KMS-11 (cell line): ENCODE data around the gene DGUOK.

Experiments
- H2AFZ ChIP-seq: fragments of 200-600 bp; sonication (generic); 2 replicates; pipeline ENCODE4 v1.6.1; 2016; ENCODE audit warnings: antibody characterized with exemption, mixed run types, low read depth
- H3K27ac ChIP-seq: fragments of 200-600 bp; sonication (generic); 2 replicates; pipeline ENCODE4 v1.6.1; 2016; ENCODE audit warnings: mild to moderate bottlenecking, mixed run types
- H3K27me3 ChIP-seq: fragments of 200-600 bp; sonication (generic); 2 replicates; pipeline ENCODE4 v1.6.1; 2017; ENCODE audit warnings: mild to moderate bottlenecking, low read depth, mixed run types, moderate library complexity; ENCODE audit not compliant: insufficient read depth
- H3K36me3 ChIP-seq: fragments of 200-600 bp; sonication (generic); 2 replicates; pipeline ENCODE4 v1.6.1; 2017; ENCODE audit warnings: mild to moderate bottlenecking, mixed run types; ENCODE audit not compliant: insufficient read depth
- H3K4me1 ChIP-seq: fragments of 200-600 bp; sonication (generic); 2 replicates; pipeline ENCODE4 v1.6.1; 2016; ENCODE audit warnings: mild to moderate bottlenecking, low read depth, mixed run types; ENCODE audit not compliant: poor library complexity, severe bottlenecking
- H3K4me2 ChIP-seq: fragments of 200-600 bp; sonication (generic); 2 replicates; pipeline ENCODE4 v1.7.0; 2016; ENCODE audit warnings: mild to moderate bottlenecking, mixed run types
- H3K4me3 ChIP-seq: fragments of 200-600 bp; sonication (generic); IDR thresholded peaks from 2 replicates; pipeline ENCODE4 v1.6.1; 2017; ENCODE audit warnings: low read depth, low read length, mixed read lengths; ENCODE audit not compliant: insufficient read depth
- H3K79me2 ChIP-seq: fragments of 200-600 bp; sonication (generic); 2 replicates; pipeline ENCODE4 v1.6.1; 2016; ENCODE audit warnings: low read depth, mixed run types; ENCODE audit not compliant: insufficient read depth
- H3K9ac ChIP-seq: fragments of 200-600 bp; sonication (generic); 2 replicates; pipeline ENCODE4 v1.6.1; 2016; ENCODE audit warnings: mild to moderate bottlenecking, mixed run types
- H4K20me1 ChIP-seq: fragments of 200-600 bp; sonication (generic); 2 replicates; pipeline ENCODE4 v1.6.1; 2016; ENCODE audit warnings: mild to moderate bottlenecking, mixed run types; ENCODE audit not compliant: insufficient read depth
- CTCF ChIP-seq: fragments of 200-600 bp; sonication (generic); conservative IDR thresholded peaks from 2 replicates; pipeline ENCODE4 v1.6.1; 2017; ENCODE audit warnings: low read depth, mild to moderate bottlenecking, antibody characterized with exemption, low read length, moderate library complexity, mixed read lengths

DGUOK gene

GRCh38 chr2:73961823-73962615, 35.3 kb downstream of the DGUOK start:
- Histone ChIP-seq H3K27me3 (no peaks in the 10 kb centered on the region), H3K4me2 (no peak overlapping the region), H3K9ac (no peak overlapping the region), H3K4me3 (no peak overlapping the region), H3K4me1 (no peaks in the 10 kb centered on the region), H2AFZ (no peak overlapping the region), H3K36me3 (no peaks in the 10 kb centered on the region; the same call in 1 of the 2 replicates), H3K79me2 (no peaks in the 10 kb centered on the region), H4K20me1 (no peaks in the 10 kb centered on the region), H3K27ac (no peak overlapping the region)
- TF ChIP-seq CTCF: no peak

GRCh38 chr2:73962798-73963197, 36.1 kb downstream of the DGUOK start:
- H3K4me3 ChIP-seq: no peak overlapping the region
- H3K27ac ChIP-seq: no peak overlapping the region
- no peak overlapping the region for H3K4me2 ChIP-seq
- no peaks in the 10 kb centered on the region for H3K79me2 ChIP-seq
- TF ChIP-seq CTCF: no peak
- no peaks in the 10 kb centered on the region for H4K20me1 ChIP-seq
- H3K4me1 ChIP-seq: peaks cover 7% of the 10 kb centered on the region
- no peak overlapping the region for H3K9ac ChIP-seq
- H3K27me3 ChIP-seq: no peaks in the 10 kb centered on the region
- H2AFZ ChIP-seq: no peak overlapping the region
- H3K36me3 ChIP-seq: no peaks in the 10 kb centered on the region; the same call in 1 of the 2 replicates

DNA sequence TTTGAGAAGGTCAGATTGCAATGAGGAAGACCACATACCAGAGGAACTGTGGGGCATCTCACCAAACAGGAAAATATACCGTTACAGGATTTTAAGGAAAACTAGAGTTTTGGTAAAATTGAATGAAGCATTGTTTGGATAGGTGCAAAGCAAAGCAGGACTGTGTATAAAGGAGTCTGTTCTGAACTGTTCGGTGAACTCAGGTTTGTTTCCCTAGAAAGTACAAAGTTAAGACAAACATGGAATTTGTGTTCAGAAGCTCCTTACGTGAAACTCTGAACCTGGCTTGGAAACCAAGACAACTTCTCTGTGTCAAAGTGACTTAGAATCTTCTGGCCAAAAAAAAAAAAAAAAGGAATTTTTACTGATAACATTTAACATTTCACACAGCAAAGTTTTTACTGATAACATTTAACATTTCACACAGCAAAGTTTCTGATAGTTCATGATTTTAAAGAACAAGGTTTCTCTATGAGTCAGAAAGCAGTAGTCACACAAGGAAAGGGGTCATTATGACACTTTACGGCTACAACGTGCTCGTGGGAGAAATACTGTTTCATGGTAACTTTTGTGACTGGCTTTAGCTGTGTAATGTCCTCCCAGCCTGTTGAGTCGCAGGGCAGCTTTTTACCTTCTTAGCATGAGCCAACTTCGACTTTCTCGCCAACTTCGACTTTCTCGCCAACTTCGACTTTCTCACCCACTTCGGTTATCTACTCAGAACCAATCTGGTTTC, 36.9 kb downstream of the DGUOK start:
- Histone ChIP-seq H3K4me2 (no peak overlapping the region), H4K20me1 (no peaks in the 10 kb centered on the region), H3K27ac (no peak overlapping the region), H2AFZ (no peak overlapping the region), H3K79me2 (no peaks in the 10 kb centered on the region), H3K4me1 (peaks cover 9% of the 10 kb centered on the region), H3K27me3 (no peaks in the 10 kb centered on the region), H3K4me3 (no peak overlapping the region), H3K9ac (no peak overlapping the region), H3K36me3 (no peaks in the 10 kb centered on the region; the same call in 1 of the 2 replicates)
- TF ChIP-seq CTCF: no peak

DNA sequence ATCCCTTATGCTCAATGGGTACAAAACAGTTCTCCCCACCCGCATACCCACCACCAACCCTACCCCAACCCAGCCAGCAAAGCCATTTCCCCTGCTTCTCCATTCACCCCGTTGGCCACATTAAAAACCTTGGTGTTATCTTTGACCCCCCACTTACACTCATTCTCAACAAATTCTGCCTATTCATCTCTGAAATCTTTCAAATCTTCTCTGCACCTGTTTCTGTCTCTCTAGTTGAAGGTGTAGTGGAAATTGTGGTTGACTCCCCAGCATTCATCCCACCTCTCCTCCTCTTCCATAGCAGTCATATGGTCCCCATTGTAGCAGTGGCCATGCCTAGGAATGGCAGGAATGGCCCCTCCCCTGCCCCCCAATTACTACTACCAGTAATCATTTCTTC, 37.5 kb downstream of the DGUOK start:
- Histone ChIP-seq H3K4me1 (peaks cover 9% of the 10 kb centered on the region), H3K27me3 (no peaks in the 10 kb centered on the region), H3K36me3 (no peaks in the 10 kb centered on the region; the same call in 1 of the 2 replicates), H3K27ac (no peak overlapping the region), H2AFZ (no peak overlapping the region), H3K79me2 (no peaks in the 10 kb centered on the region), H3K4me2 (no peak overlapping the region), H3K4me3 (no peak overlapping the region), H4K20me1 (no peaks in the 10 kb centered on the region), H3K9ac (no peak overlapping the region)
- TF ChIP-seq CTCF: no peak
